Fibroblast of upper back skin (primary cell): ENCODE data around the gene ZNF789.
"Not testable (repeated sequence)": the region's sequence is repeated elsewhere in the genome, so short reads cannot be mapped to it uniquely, and the experiment has no call there.

Experiments
- DNase-seq: peaks from one replicate; pipeline ENCODE4 v3.0.0-alpha.2; 2013

Gene ZNF789

GRCh38 chr7:99459087-99459486, 13.6 kb upstream of the ZNF789 start:
- DNase-seq, result no peak

- no peak for DNase-seq
Measured at GRCh38 chr7:99460651-99461050, 12.0 kb upstream of the ZNF789 start.

- DNase-seq, result no peak
Measured at GRCh38 chr7:99461221-99461620, 11.5 kb upstream of the ZNF789 start.

- no peak for DNase-seq
Measured at GRCh38 chr7:99465421-99465768, 7.3 kb upstream of the ZNF789 start.

GRCh38 chr7:99468336-99468918, 4.3 kb upstream of the ZNF789 start:
- DNase-seq, result no peak

GRCh38 chr7:99469381-99470065, 3.2 kb upstream of the ZNF789 start:
- DNase-seq, result no peak

- peak; percentile 59 for DNase-seq
Measured at GRCh38 chr7:99473315-99473596, 566 bp downstream of the ZNF789 start.

GRCh38 chr7:99476107-99476506, 3.4 kb downstream of the ZNF789 start:
- no peak for DNase-seq

GRCh38 chr7:99478464-99479440, 6.1 kb downstream of the ZNF789 start:
- DNase-seq, result no peak

GRCh38 chr7:99485094-99485493, 12.4 kb downstream of the ZNF789 start:
- DNase-seq, result no peak

GRCh38 chr7:99489235-99489634, 16.5 kb downstream of the ZNF789 start:
- no peak for DNase-seq

GRCh38 chr7:99490878-99491277, 18.2 kb downstream of the ZNF789 start:
- DNase-seq, result no peak

- DNase-seq, result no peak
Measured at GRCh38 chr7:99493823-99494222, 21.1 kb downstream of the ZNF789 start.

- DNase-seq, result no peak
Measured at GRCh38 chr7:99497766-99498545, 25.3 kb downstream of the ZNF789 start.

GRCh38 chr7:99498546-99498944, 25.9 kb downstream of the ZNF789 start:
- DNase-seq, result no peak

- DNase-seq, result no peak
Measured at GRCh38 chr7:99499371-99499720, 26.7 kb downstream of the ZNF789 start.

GRCh38 chr7:99499721-99500636, 27.3 kb downstream of the ZNF789 start, which contains the start of gene ZNF394:
Gene ZNF394, minus strand, starts transcription at chr7:99500281. Its CDS starts 188 bp downstream, at chr7:99500093.
- DNase-seq, result peak; percentile 91

GRCh38 chr7:99500637-99501009, 27.9 kb downstream of the ZNF789 start:
- no peak for DNase-seq

- not testable (repeated sequence) for DNase-seq
Measured at GRCh38 chr7:99501236-99501635, 28.5 kb downstream of the ZNF789 start.

GRCh38 chr7:99504281-99504602, 31.6 kb downstream of the ZNF789 start:
- DNase-seq, result peak; percentile 98

- DNase-seq, result peak; percentile 94
Measured at GRCh38 chr7:99504603-99505323, 32.1 kb downstream of the ZNF789 start, which contains the start of gene ZKSCAN5. Gene ZKSCAN5, plus strand, starts transcription at chr7:99504662. Its CDS starts 1,383 bp downstream, at chr7:99506045.

- no peak for DNase-seq
Measured at GRCh38 chr7:99505324-99505662, 32.6 kb downstream of the ZNF789 start.
